DOHH2 (cell line): ENCODE data around the gene PCBP3.

Experiments used
- H3F3A ChIP-seq: fragments of 200-600 bp; sonication (generic), shearing (Covaris generic); 2 replicates; pipeline ENCODE4 v1.6.0; 2016; ENCODE audit warnings: antibody characterized with exemption, mild to moderate bottlenecking; ENCODE audit not compliant: control insufficient read depth, insufficient read depth
- H3K27ac ChIP-seq: fragments of 200-600 bp; sonication (generic); 2 replicates; pipeline ENCODE4 v1.5.1; 2014; ENCODE audit warnings: low read depth, mild to moderate bottlenecking, low read length, moderate library complexity
- H3K27me3 ChIP-seq: fragments of 200-600 bp; sonication (generic); 2 replicates; pipeline ENCODE4 v1.6.1; 2014; ENCODE audit warnings: mild to moderate bottlenecking, low read length, mixed read lengths; ENCODE audit not compliant: control insufficient read depth
- H3K36me3 ChIP-seq: fragments of 200-600 bp; sonication (generic); 2 replicates; pipeline ENCODE4 v1.6.1; 2014; ENCODE audit warnings: mild to moderate bottlenecking, low read length, moderate library complexity, mixed read lengths; ENCODE audit not compliant: control insufficient read depth
- H3K4me1 ChIP-seq: fragments of 200-600 bp; sonication (generic); 2 replicates; pipeline ENCODE4 v1.6.1; 2014; ENCODE audit warnings: mild to moderate bottlenecking, low read length, mixed read lengths; ENCODE audit not compliant: control insufficient read depth
- H3K4me2 ChIP-seq: fragments of 200-600 bp; sonication (generic); 2 replicates; pipeline ENCODE4 v1.6.0; 2014; ENCODE audit warnings: mild to moderate bottlenecking, low read length, moderate library complexity
- H3K4me3 ChIP-seq: fragments of 200-600 bp; sonication (generic); 2 replicates; pipeline ENCODE4 v1.5.1; 2014; ENCODE audit warnings: mild to moderate bottlenecking, low read length, mixed read lengths
- H3K79me2 ChIP-seq: fragments of 200-600 bp; sonication (generic); 2 replicates; pipeline ENCODE4 v1.6.1; 2014; ENCODE audit warnings: mild to moderate bottlenecking, low read length, mixed read lengths; ENCODE audit not compliant: control insufficient read depth
- H3K9me2 ChIP-seq: fragments of 200-600 bp; sonication (generic); replicated peaks from 2 replicates; pipeline ENCODE4 v1.6.1; 2014; ENCODE audit warnings: mild to moderate bottlenecking, low read length, mixed read lengths; ENCODE audit not compliant: control insufficient read depth
- H3K9me3 ChIP-seq: fragments of 200-600 bp; sonication (generic); 2 replicates; pipeline ENCODE4 v1.6.1; 2014; ENCODE audit warnings: antibody characterized with exemption, low read length, mixed read lengths; ENCODE audit not compliant: control insufficient read depth, insufficient read depth
- H4K20me1 ChIP-seq: fragments of 200-600 bp; sonication (generic); 2 replicates; pipeline ENCODE4 v1.6.0; 2014; ENCODE audit warnings: low read depth, mild to moderate bottlenecking, antibody characterized with exemption, low read length, moderate library complexity; ENCODE audit not compliant: control insufficient read depth, insufficient read depth
- CTCF ChIP-seq: fragments of 200-600 bp; sonication (generic); IDR thresholded peaks from one replicate; pipeline ENCODE4 v1.5.1; 2014; ENCODE audit warnings: antibody characterized with exemption, mild to moderate bottlenecking, low read depth, low read length; ENCODE audit not compliant: poor library complexity, severe bottlenecking
- EZH2phosphoT487 ChIP-seq: fragments of 200-600 bp; sonication (generic); IDR thresholded peaks from 2 replicates; pipeline ENCODE4 v1.6.1; 2017; ENCODE audit warnings: borderline replicate concordance, mild to moderate bottlenecking, antibody characterized with exemption, low read length, moderate library complexity, mixed read lengths

The PCBP3 gene

GRCh38 chr21:45768011-45768739 lies 124.7 kb downstream of the PCBP3 start:
- no peak overlapping the region for H3K4me3 ChIP-seq
- no peaks in the 10 kb centered on the region for H3K9me3 ChIP-seq
- no peaks in the 10 kb centered on the region for H3K9me2 ChIP-seq
- no peaks in the 10 kb centered on the region for H3K36me3 ChIP-seq
- no peaks in the 10 kb centered on the region for H3F3A ChIP-seq
- no peak overlapping the region for H3K4me2 ChIP-seq
- no peak overlapping the region for H3K27ac ChIP-seq
- H3K27me3 ChIP-seq, result no peaks in the 10 kb centered on the region
- no peaks in the 10 kb centered on the region for H4K20me1 ChIP-seq
- no peaks in the 10 kb centered on the region for H3K4me1 ChIP-seq
- H3K79me2 ChIP-seq, result no peaks in the 10 kb centered on the region
- TF ChIP-seq CTCF, result no peak

GRCh38 chr21:45768740-45769048 lies 125.2 kb downstream of the PCBP3 start:
- no peaks in the 10 kb centered on the region for H3K79me2 ChIP-seq
- no peaks in the 10 kb centered on the region for H3K4me1 ChIP-seq
- no peak overlapping the region for H3K4me3 ChIP-seq
- H3K36me3 ChIP-seq, result no peaks in the 10 kb centered on the region
- H3K9me2 ChIP-seq, result no peaks in the 10 kb centered on the region
- H3K27ac ChIP-seq, result no peak overlapping the region
- no peaks in the 10 kb centered on the region for H3F3A ChIP-seq
- no peak overlapping the region for H3K4me2 ChIP-seq
- no peaks in the 10 kb centered on the region for H3K9me3 ChIP-seq
- H3K27me3 ChIP-seq, result no peaks in the 10 kb centered on the region
- TF ChIP-seq CTCF, result no peak
- no peak for TF ChIP-seq EZH2phosphoT487
- H4K20me1 ChIP-seq, result no peaks in the 10 kb centered on the region

- Histone ChIP-seq H3K79me2 (no peaks in the 10 kb centered on the region), H3K27me3 (no peaks in the 10 kb centered on the region), H3K4me2 (no peak overlapping the region), H3K9me3 (no peaks in the 10 kb centered on the region), H3K4me1 (no peaks in the 10 kb centered on the region), H3K36me3 (no peaks in the 10 kb centered on the region), H4K20me1 (no peaks in the 10 kb centered on the region), H3K4me3 (no peak overlapping the region), H3F3A (no peaks in the 10 kb centered on the region), H3K27ac (no peak overlapping the region), H3K9me2 (no peaks in the 10 kb centered on the region)
- TF ChIP-seq CTCF (no peak), EZH2phosphoT487 (no peak)
Observed at GRCh38 chr21:45769294-45769693, 125.8 kb downstream of the PCBP3 start.

GRCh38 chr21:45769896-45770295 lies 126.4 kb downstream of the PCBP3 start:
- Histone ChIP-seq H3K36me3 (no peaks in the 10 kb centered on the region), H3K4me2 (no peak overlapping the region), H3F3A (no peaks in the 10 kb centered on the region), H4K20me1 (no peaks in the 10 kb centered on the region), H3K27me3 (no peaks in the 10 kb centered on the region), H3K27ac (no peak overlapping the region), H3K9me2 (no peaks in the 10 kb centered on the region), H3K4me1 (no peaks in the 10 kb centered on the region), H3K79me2 (no peaks in the 10 kb centered on the region), H3K4me3 (no peak overlapping the region), H3K9me3 (no peaks in the 10 kb centered on the region)
- no peak for TF ChIP-seq CTCF
- TF ChIP-seq EZH2phosphoT487, result no peak
